Uterus (tissue), 4 donors: ENCODE data around the gene SDHAF2. TPM values are rescaled to one million over a fixed set of nuclear protein-coding genes. Genes with fewer than 3 reads are reported as not detected.

ENCODE experiments used
- DNase-seq, 2 donors: peaks; one replicate each; pipeline ENCODE4 v3.0.0-alpha.2; 2019 to 2020
- H3K27ac ChIP-seq, 2 donors: fragments of 200-600 bp; sonication (generic); 1 replicate in 1 of 2; 2 replicates in 1 of 2; pipeline ENCODE4 v1.5.1; 2016 to 2018
- H3K27me3 ChIP-seq, 2 donors: fragments of 200-600 bp; sonication (generic); one replicate each; pipeline ENCODE4 v1.5.1; 2018 to 2019; ENCODE audit warnings: control low read depth in 1 of 2
- H3K36me3 ChIP-seq, 2 donors: fragments of 200-600 bp; sonication (generic); one replicate each; pipeline ENCODE4 v1.5.1; 2019; ENCODE audit warnings: control low read depth in 1 of 2
- H3K4me1 ChIP-seq, 2 donors: fragments of 200-600 bp; sonication (generic); one replicate each; pipeline ENCODE4 v1.5.1; 2018 to 2019; ENCODE audit warnings: control low read depth in 1 of 2
- H3K4me3 ChIP-seq, 2 donors: fragments of 200-600 bp; sonication (generic); 1 replicate in 1 of 2; 2 replicates in 1 of 2; pipeline ENCODE4 v1.5.1; 2018 to 2019; ENCODE audit warnings: mild to moderate bottlenecking in 1 of 2
- H3K9me3 ChIP-seq, 2 donors: fragments of 200-600 bp; sonication (generic); one replicate each; pipeline ENCODE4 v1.5.1; 2019; ENCODE audit warnings: control low read depth in 1 of 2
- CTCF ChIP-seq, 4 experiments: fragments of 200-600 bp in 2 of 4; fragments of 450-650 bp in 2 of 4; sonication (generic) in 2 of 4; IDR thresholded peaks; one replicate each; pipeline ENCODE4 v1.5.1; 2016 to 2019; ENCODE audit warnings: antibody characterized with exemption in 4 of 4, mild to moderate bottlenecking in 2 of 4, moderate library complexity in 1 of 4
- POLR2A ChIP-seq, 2 donors: fragments of 450-650 bp; IDR thresholded peaks; one replicate each; pipeline ENCODE4 v1.6.1; 2016; ENCODE audit warnings: antibody characterized with exemption in 2 of 2, mild to moderate bottlenecking in 1 of 2, moderate library complexity in 1 of 2
- intact Hi-C: fragments of 100-400 bp; cut with DNase I; formaldehyde crosslinking; loops from one replicate; pipeline ENCODE4 v1.15.1; 2023; ENCODE audit warnings: low total_unique reads
- total RNA-seq, 4 donors: library from RNA; depleted of rRNA in 3 of 4; stranded (reverse); fragments of >200 nt in 3 of 4; gene quantifications; one replicate each; pipeline versions ENCODE4 v1.1.0 to v1.2.4, GENCODE V29; 2014 to 2023
- donor health status: DM: yes; HTN: yes; CAD: no.

Gene SDHAF2
- total RNA-seq, 4 donors from 2014 or later: 2.8 to 43.9 (median 16.1) TPM

GRCh38 chr11:61437496-61437895, 7.6 kb downstream of the SDHAF2 start:
- DNase-seq: no peak
- intact Hi-C loops: no loop called here
- H3K4me3 ChIP-seq: no peak overlapping the region
- H3K27ac ChIP-seq: no peak overlapping the region
- no peaks in the 10 kb centered on the region for H3K9me3 ChIP-seq
- H3K4me1 ChIP-seq: no peaks in the 10 kb centered on the region
- H3K36me3 ChIP-seq: no peaks in the 10 kb centered on the region
- no peaks in the 10 kb centered on the region for H3K27me3 ChIP-seq
- no peak for TF ChIP-seq CTCF (IDR thresholded peaks at IDR 0.05)
- TF ChIP-seq POLR2A (IDR thresholded peaks at IDR 0.05): no peak

- intact Hi-C loops: no loop called here
- Histone ChIP-seq H3K27ac (no peak overlapping the region), H3K27me3 (no peaks in the 10 kb centered on the region), H3K4me1 (no peaks in the 10 kb centered on the region), H3K36me3 (no peaks in the 10 kb centered on the region), H3K9me3 (no peaks in the 10 kb centered on the region), H3K4me3 (no peak overlapping the region)
- no peak for DNase-seq
- no peak for TF ChIP-seq POLR2A (IDR thresholded peaks at IDR 0.05)
- TF ChIP-seq CTCF (IDR thresholded peaks at IDR 0.05): no peak
Measured at GRCh38 chr11:61439615-61440014, 9.7 kb downstream of the SDHAF2 start.

GRCh38 chr11:61442616-61443015, 12.7 kb downstream of the SDHAF2 start:
- Histone ChIP-seq H3K27me3 (no peaks in the 10 kb centered on the region), H3K4me3 (no peak overlapping the region), H3K4me1 (no peaks in the 10 kb centered on the region), H3K27ac (no peak overlapping the region), H3K36me3 (no peaks in the 10 kb centered on the region), H3K9me3 (no peaks in the 10 kb centered on the region)
- no peak for DNase-seq
- intact Hi-C loops: no loop called here
- TF ChIP-seq POLR2A (IDR thresholded peaks at IDR 0.05) (no peak), CTCF (IDR thresholded peaks at IDR 0.05) (no peak)

- no peak for TF ChIP-seq CTCF (IDR thresholded peaks at IDR 0.05)
- no peak for TF ChIP-seq POLR2A (IDR thresholded peaks at IDR 0.05)
- intact Hi-C loops: no loop called here
- H3K4me3 ChIP-seq: no peak overlapping the region
- H3K4me1 ChIP-seq: no peaks in the 10 kb centered on the region
- DNase-seq: no peak
- H3K27me3 ChIP-seq: no peaks in the 10 kb centered on the region
- H3K9me3 ChIP-seq: no peaks in the 10 kb centered on the region
- H3K36me3 ChIP-seq: no peaks in the 10 kb centered on the region
- peak overlapping the region in 1 of 2 donors; percentile 32 for H3K27ac ChIP-seq
Measured at GRCh38 chr11:61445516-61445915, 15.6 kb downstream of the SDHAF2 start.

GRCh38 chr11:61446211-61446651, 16.3 kb downstream of the SDHAF2 start:
- no peaks in the 10 kb centered on the region for H3K4me1 ChIP-seq
- no peaks in the 10 kb centered on the region for H3K9me3 ChIP-seq
- H3K27ac ChIP-seq: peak overlapping the region; percentile 40 to 43
- no peaks in the 10 kb centered on the region for H3K36me3 ChIP-seq
- TF ChIP-seq POLR2A (IDR thresholded peaks at IDR 0.05): no peak
- TF ChIP-seq CTCF (IDR thresholded peaks at IDR 0.05): peak; percentile 75 to 82 (median 80)
- no peak overlapping the region for H3K4me3 ChIP-seq
- intact Hi-C loops: no loop called here
- H3K27me3 ChIP-seq: no peaks in the 10 kb centered on the region
- DNase-seq: peak; percentile 85 to 90
